Stimulated activated CD8-positive, alpha-beta memory T cell treated with anti-CD3 and anti-CD28 coated beads, Interleukin-12 subunit alpha, Interleukin-12 subunit beta, amount 100 ng/mL, for 4 hours (primary cell): ENCODE data around the gene SCN8A.
"Not testable (repeated sequence)": the region's sequence is repeated elsewhere in the genome, so short reads cannot be mapped to it uniquely, and the experiment has no call there.

ENCODE experiments used
- DNase-seq: peaks from one replicate; pipeline ENCODE4 v3.0.0-alpha.2; 2020; ENCODE audit warnings: low read depth

The SCN8A gene

DNA sequence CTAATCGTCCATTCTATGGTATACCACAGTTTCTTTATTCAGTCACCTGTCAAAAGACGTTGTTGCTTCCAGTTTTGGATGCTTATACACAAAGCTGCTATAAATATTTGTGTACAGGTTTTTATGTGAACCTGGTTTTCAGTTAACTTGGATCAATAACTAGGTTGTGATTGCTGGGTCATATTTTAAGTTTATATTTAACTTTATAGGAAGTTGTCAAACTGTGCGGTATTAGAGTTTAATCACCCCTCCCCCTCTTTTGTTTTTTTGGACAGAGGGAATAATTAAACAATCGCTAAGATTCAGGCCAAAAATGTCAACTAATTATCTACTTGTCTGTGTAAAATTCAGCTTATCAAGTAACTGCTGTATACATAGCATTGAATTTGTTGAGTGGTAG, 34.3 kb downstream of the SCN8A start:
- no peak for DNase-seq

- no peak for DNase-seq
Measured at GRCh38 chr12:51626115-51626514, 35.1 kb downstream of the SCN8A start.

GRCh38 chr12:51626629-51627028, 35.6 kb downstream of the SCN8A start:
- DNase-seq = no peak

- DNase-seq = no peak
Measured at GRCh38 chr12:51630256-51630880, 39.3 kb downstream of the SCN8A start.

DNA sequence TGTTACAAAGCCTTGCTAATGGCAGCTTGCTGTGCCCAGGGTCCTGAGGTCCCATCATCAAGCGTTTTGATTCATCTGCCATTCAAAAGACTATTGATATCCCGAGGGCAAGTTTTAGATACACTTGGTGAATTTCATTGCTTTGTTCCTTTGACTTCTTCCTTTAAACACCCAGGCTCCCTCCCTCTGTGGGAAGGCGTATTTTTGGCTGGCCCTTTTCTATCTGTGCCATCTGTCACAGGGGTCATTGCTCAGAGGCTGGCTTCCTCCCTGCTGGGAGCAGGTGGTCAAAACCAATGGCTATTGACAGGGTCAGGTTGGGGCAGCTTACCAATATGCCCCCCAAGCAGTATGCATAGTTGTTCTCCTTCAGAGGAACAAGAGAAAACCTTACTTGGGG, 40.0 kb downstream of the SCN8A start:
- DNase-seq = no peak

DNA sequence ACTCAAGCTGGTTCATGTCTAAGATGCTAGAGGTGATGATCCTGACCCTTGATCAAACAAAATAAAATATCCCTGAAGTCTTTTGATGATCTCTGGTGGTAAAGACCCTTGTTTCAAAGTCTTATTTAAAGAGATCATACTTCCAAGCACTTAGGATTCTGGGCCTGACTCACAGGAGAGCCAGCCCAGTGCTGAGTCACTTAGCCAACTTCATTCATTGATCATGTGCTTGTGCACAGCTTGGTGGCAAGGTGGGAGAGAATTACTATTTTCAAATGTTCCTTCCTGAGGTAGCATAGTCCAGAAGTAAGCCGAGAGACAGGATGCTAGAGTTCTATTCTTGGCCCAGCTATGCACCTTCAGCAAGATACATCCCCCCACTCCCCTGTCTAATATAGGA, 40.6 kb downstream of the SCN8A start:
- no peak for DNase-seq

- DNase-seq = no peak
Measured at GRCh38 chr12:51632623-51633022, 41.6 kb downstream of the SCN8A start.

GRCh38 chr12:51635346-51635745, 44.3 kb downstream of the SCN8A start:
- no peak for DNase-seq

GRCh38 chr12:51636581-51636980, 45.5 kb downstream of the SCN8A start:
- DNase-seq = no peak

GRCh38 chr12:51636986-51637385, 46.0 kb downstream of the SCN8A start:
- DNase-seq = no peak

DNA sequence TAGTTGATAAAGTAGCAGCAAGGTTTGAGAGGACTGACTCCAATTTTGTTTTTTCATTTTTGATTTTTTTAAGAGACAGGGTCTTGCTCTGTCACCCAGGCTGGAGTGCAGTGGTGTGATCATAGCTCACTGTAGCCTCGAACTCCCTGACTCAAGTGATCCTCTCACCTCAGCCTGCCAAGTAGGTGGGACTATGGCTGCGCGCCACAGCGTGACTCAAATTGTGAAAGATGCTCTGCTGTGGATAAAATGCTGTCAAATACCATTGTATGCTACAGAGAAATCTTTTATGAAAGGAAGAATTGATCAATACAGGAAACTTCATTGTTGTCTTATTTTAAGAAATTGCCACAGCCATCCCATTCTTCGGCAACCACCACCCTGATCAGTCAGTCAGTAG, 48.3 kb downstream of the SCN8A start:
- no peak for DNase-seq

- DNase-seq = no peak
Measured at GRCh38 chr12:51642286-51642685, 51.3 kb downstream of the SCN8A start.

- no peak for DNase-seq
Measured at GRCh38 chr12:51643951-51644350, 52.9 kb downstream of the SCN8A start.

DNA sequence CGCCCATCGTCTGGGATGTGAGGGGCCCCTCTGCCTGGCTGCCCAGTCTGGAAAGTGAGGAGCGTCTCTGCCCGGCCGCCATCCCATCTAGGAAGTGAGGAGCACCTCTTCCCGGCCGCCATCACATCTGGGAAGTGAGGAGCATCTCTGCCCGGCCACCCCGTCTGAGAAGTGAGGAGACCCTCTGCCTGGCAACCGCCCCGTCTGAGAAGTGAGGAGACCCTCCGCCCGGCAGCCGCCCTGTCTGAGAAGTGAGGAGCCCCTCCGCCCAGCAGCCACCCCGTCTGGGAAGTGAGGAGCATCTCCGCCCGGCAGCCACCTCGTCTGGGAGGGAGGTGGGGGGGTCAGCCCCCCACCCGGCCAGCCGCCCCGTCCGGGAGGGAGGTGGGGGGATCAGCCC, 53.7 kb downstream of the SCN8A start:
- not testable (repeated sequence) for DNase-seq

DNA sequence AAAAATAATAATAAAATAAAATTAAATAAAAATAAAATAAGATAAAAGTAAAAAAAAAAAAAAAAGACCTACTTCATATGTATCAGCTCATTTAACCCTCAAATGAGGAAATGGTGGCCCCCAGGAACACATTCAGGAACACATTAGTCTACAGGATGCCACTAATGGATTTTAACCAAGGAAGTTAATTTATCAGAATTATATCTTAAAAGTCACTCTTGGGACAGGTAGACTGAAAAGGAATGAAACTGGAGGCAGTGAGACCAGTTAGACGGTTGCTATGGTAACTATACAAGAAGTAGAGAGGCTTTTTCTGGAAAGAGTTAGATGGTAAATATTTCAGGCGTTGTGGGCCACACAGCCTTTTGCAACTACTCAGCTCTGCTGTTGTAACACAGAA, 54.9 kb downstream of the SCN8A start:
- DNase-seq = no peak

GRCh38 chr12:51647647-51648046, 56.6 kb downstream of the SCN8A start:
- no peak for DNase-seq

DNA sequence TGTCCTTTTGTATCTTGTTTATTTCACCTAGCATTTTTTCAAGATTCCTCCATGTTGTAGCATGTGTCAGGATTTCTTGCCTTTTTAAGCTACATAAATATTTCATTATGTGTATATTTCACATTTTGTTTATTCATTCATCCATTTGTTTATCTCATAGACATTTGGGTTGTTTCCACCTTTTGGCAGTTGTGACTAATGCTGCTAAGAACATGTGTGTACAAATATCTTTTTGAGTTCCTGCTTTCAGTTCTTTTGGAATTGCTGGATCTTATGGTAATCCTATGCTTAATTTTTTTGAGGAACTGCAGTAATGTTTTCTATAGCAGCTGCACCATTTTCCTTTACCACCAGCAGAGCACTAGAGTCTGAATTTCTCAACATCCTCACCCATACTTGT, 62.4 kb downstream of the SCN8A start:
- DNase-seq = no peak

- DNase-seq = no peak
Measured at GRCh38 chr12:51661199-51661598, 70.2 kb downstream of the SCN8A start.

DNA sequence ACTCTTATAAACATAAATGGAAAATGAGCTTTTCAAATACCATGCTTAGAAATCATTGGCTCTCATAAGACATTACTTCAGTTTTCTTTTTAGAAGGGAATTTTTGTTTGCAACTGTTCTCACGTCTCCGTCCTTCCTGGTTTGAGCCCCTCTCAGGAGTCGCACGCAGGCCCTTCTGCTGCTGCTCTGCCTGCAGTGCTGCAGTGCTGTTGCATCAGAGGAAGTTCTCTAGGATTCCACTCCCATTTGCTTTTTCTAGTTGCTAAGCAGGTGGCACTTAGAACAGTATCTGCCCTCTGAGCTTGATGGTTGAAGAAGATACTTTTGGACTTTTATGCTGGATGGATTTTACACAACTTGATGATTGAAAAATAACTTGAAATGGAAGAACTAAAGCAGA, 70.8 kb downstream of the SCN8A start:
- no peak for DNase-seq

DNA sequence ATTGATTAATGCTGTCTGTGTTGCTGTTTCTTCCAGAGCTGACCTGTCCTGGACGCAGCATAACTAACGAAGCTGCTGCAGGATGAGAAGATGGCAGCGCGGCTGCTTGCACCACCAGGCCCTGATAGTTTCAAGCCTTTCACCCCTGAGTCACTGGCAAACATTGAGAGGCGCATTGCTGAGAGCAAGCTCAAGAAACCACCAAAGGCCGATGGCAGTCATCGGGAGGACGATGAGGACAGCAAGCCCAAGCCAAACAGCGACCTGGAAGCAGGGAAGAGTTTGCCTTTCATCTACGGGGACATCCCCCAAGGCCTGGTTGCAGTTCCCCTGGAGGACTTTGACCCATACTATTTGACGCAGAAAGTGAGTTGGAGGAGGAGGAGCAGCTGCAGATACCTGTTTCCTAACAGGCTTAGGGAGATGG, 71.7 kb downstream of the SCN8A start:
- DNase-seq = no peak

- DNase-seq = no peak
Measured at GRCh38 chr12:51663390-51663789, 72.4 kb downstream of the SCN8A start.

DNA sequence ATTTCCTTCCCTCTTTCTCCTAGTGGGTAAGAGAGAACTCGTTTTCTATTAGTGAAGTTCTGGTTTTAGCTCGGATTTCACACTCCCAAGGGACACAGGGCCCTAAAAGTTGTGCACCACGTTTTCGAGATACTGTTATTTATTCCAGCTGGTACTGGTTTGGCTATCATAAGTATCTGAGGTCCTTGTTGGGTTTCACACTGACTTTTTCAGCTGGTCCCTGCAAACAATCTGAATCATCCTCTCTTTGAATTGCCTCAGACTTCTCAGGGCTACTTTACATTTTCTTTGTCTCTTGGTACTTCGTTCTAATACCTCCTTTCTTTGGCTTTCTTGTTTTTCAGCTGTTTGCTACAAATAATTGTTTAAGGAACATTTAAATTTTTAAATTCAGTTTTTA, 75.7 kb downstream of the SCN8A start:
- no peak for DNase-seq

DNA sequence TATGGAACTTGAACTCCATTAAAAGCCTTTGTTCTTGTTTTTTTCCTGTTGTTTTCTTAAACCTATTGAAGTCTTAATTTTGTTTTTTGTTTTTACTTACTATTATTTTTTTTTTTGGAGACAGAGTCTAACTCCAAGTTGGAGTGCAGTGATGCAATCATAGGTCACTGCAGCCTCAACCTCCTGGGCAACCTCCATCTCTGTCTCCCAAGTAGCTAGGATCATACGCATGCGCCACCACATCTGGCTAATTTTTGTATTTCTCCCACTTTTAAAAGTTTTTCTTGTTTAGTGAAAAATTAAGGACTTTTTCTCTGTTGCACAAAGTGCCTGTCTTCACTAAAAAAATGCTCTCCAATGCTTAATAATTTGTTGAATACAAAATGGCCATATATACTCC, 76.2 kb downstream of the SCN8A start:
- no peak for DNase-seq

DNA sequence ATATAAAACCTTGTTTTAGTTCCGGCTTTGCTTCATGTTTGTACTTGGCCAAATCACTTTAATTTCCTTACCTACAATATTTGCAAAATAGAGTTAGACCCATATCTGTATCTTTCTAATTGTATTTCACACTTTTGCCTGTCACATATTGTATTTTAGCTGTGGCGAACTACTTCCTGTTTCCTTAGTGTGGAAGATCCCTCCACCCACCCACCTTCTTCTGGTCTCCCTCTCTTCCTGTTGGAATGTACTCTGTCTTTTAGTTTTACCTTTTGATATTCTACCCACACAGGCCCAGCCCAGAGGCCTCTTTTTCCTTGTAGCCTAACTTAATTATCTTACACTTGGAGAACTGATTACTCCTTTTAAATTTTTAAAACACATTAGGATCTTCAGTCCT, 78.2 kb downstream of the SCN8A start:
- DNase-seq = no peak

DNA sequence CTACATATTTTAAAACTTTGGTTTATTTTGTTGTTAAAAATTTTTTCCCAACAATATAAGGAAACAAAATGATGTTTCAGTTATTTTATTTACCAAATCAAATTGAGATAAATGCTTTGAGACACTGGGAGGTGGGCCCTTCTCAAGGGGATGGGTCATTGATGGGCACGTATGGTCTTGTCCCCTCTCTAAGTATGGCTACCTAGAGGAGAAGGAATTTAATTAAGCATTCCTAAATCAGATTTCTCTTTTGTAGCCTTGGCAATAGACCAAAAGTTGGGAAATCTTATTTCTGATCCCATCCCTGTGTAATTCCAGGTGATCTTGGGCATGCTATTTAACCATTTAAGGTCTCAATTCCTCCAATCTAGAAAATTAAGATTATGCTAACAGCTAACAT, 79.0 kb downstream of the SCN8A start:
- DNase-seq = no peak
